Loucy (cell line): Measurements from ENCODE around the gene COL23A1.

Experiments used
- H2AFZ ChIP-seq: fragments of 200-600 bp; sonication (generic); 2 replicates; pipeline ENCODE4 v1.6.0; 2016; ENCODE audit warnings: antibody characterized with exemption, mild to moderate bottlenecking, low read length, moderate library complexity
- H3F3A ChIP-seq: fragments of 200-600 bp; 2 replicates; pipeline ENCODE4 v1.6.0; 2016; ENCODE audit warnings: antibody characterized with exemption, low read depth, mild to moderate bottlenecking
- H3K27me3 ChIP-seq: fragments of 200-600 bp; sonication (generic); 2 replicates; pipeline ENCODE4 v1.6.1; 2014; ENCODE audit warnings: low read length, mild to moderate bottlenecking; ENCODE audit not compliant: insufficient read depth, poor library complexity, severe bottlenecking
- H3K36me3 ChIP-seq: fragments of 200-600 bp; sonication (generic); 2 replicates; pipeline ENCODE4 v1.6.1; 2016; ENCODE audit warnings: low read length; ENCODE audit not compliant: insufficient read depth
- H3K4me1 ChIP-seq: fragments of 200-600 bp; sonication (generic); 2 replicates; pipeline ENCODE4 v1.5.1; 2014; ENCODE audit warnings: low read length, mild to moderate bottlenecking; ENCODE audit not compliant: insufficient read depth, poor library complexity, severe bottlenecking
- H3K4me2 ChIP-seq: fragments of 200-600 bp; sonication (generic); 2 replicates; pipeline ENCODE4 v1.6.0; 2014; ENCODE audit warnings: antibody characterized with exemption, low read length, low read depth, mild to moderate bottlenecking; ENCODE audit not compliant: poor library complexity, severe bottlenecking
- H3K4me3 ChIP-seq: fragments of 200-600 bp; sonication (generic); 2 replicates; pipeline ENCODE4 v1.5.1; 2014; ENCODE audit warnings: low read length, mild to moderate bottlenecking, mixed read lengths; ENCODE audit not compliant: poor library complexity, severe bottlenecking
- H3K79me2 ChIP-seq: fragments of 200-600 bp; sonication (generic); 2 replicates; pipeline ENCODE4 v1.6.1; 2014; ENCODE audit warnings: low read length; ENCODE audit not compliant: insufficient read depth
- H3K9ac ChIP-seq: fragments of 200-600 bp; sonication (generic); 2 replicates; pipeline ENCODE4 v1.6.0; 2014; ENCODE audit warnings: mild to moderate bottlenecking, low read depth, low read length, moderate library complexity; ENCODE audit not compliant: poor library complexity, severe bottlenecking
- H3K9me2 ChIP-seq: fragments of 200-600 bp; sonication (generic); replicated peaks from 2 replicates; pipeline ENCODE4 v1.6.1; 2016; ENCODE audit warnings: low read depth, low read length, mixed read lengths
- H3K9me3 ChIP-seq: fragments of 200-600 bp; sonication (generic); 2 replicates; pipeline ENCODE4 v1.6.1; 2014; ENCODE audit warnings: mild to moderate bottlenecking, antibody characterized with exemption, low read length, low read depth; ENCODE audit not compliant: insufficient read depth
- H4K20me1 ChIP-seq: fragments of 200-600 bp; sonication (generic); 2 replicates; pipeline ENCODE4 v1.6.0; 2014; ENCODE audit warnings: antibody characterized with exemption, low read length, mild to moderate bottlenecking; ENCODE audit not compliant: insufficient read depth, poor library complexity, severe bottlenecking
- CTCF ChIP-seq: fragments of 200-600 bp; sonication (generic); conservative IDR thresholded peaks from 2 replicates; pipeline ENCODE4 v1.5.1; 2014; ENCODE audit warnings: mild to moderate bottlenecking, antibody characterized with exemption, low read length
- EZH2phosphoT487 ChIP-seq: fragments of 200-600 bp; IDR thresholded peaks from 2 replicates; pipeline ENCODE4 v1.6.1; 2018; ENCODE audit warnings: antibody characterized with exemption, mild to moderate bottlenecking, moderate library complexity, borderline replicate concordance

The COL23A1 gene

GRCh38 chr5:178545941-178546674 lies 44.1 kb downstream of the COL23A1 start:
- Histone ChIP-seq H3F3A (no peaks in the 10 kb centered on the region), H3K27me3 (no peaks in the 10 kb centered on the region), H3K9me2 (no peaks in the 10 kb centered on the region), H3K4me1 (no peaks in the 10 kb centered on the region), H3K4me2 (no peak overlapping the region), H3K9me3 (no peaks in the 10 kb centered on the region), H3K9ac (no peak overlapping the region), H2AFZ (no peak overlapping the region), H3K36me3 (no peaks in the 10 kb centered on the region), H4K20me1 (no peaks in the 10 kb centered on the region), H3K4me3 (no peak overlapping the region), H3K79me2 (no peaks in the 10 kb centered on the region)
- no peak for TF ChIP-seq EZH2phosphoT487
- no peak for TF ChIP-seq CTCF

DNA sequence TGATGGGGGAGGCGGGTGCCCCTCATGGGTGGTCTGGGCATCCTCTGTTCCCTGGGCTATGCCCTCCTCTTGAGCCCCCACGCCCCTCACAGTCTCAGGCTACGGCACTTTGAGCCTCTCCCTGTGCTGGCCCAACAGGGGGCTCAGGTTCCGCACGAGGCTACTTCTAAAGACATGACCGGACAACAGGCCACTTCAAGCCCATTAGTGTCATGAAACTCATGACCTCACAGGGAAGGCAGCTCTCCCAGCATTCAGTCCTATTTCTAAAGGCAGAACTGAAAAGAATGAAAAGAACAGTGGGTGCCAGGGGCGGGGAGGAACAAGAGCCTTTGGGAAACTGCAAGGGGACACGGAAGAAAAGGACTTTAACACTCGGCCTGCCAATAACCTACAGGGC lies 45.0 kb downstream of the COL23A1 start:
- H3K4me2 ChIP-seq = no peak overlapping the region
- no peaks in the 10 kb centered on the region for H3K9me2 ChIP-seq
- H3K36me3 ChIP-seq = no peaks in the 10 kb centered on the region
- no peak overlapping the region for H2AFZ ChIP-seq
- H3K79me2 ChIP-seq = no peaks in the 10 kb centered on the region
- no peak overlapping the region for H3K4me3 ChIP-seq
- no peaks in the 10 kb centered on the region for H3K27me3 ChIP-seq
- no peaks in the 10 kb centered on the region for H3K4me1 ChIP-seq
- no peak overlapping the region for H3K9ac ChIP-seq
- TF ChIP-seq EZH2phosphoT487 = no peak
- no peak for TF ChIP-seq CTCF
- no peaks in the 10 kb centered on the region for H3K9me3 ChIP-seq
- no peaks in the 10 kb centered on the region for H4K20me1 ChIP-seq
- no peaks in the 10 kb centered on the region for H3F3A ChIP-seq

DNA sequence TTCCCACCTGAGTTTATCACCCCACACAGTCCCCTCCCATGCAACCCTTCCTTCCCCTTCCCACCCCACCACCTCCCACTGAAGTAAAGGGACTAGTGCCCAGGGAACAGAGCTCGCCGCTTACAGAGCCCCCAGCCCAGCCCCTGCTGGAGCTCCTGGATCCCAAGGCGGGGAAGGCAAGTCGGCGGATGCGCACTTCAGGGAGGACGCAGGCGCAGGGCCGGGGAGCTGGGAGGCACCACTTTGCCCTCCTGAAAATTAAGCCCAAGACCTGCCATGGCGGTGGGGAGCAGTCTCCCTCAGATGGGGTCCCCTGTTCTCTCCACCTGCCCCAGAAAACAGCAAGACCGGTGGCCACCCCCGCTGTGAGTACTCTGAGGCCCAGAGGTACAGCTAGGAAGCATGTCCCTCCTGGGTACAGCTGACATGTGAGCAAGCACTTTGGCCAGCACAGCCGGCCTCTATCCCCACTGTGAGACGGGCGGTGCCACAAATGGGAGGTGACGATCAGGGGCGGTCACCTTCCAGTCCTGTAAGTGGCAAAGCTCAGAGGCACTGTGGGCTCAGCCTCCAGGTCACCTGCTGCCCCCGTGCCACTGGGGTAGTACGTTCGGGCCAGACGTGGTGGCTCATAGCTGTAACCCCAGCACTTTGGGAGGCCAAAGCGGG lies 45.9 kb downstream of the COL23A1 start:
- Histone ChIP-seq H3K4me1 (no peaks in the 10 kb centered on the region), H3F3A (no peaks in the 10 kb centered on the region), H3K9me2 (no peaks in the 10 kb centered on the region), H3K27me3 (no peaks in the 10 kb centered on the region), H2AFZ (no peak overlapping the region), H3K79me2 (no peaks in the 10 kb centered on the region), H3K4me2 (no peak overlapping the region), H3K36me3 (no peaks in the 10 kb centered on the region), H4K20me1 (no peaks in the 10 kb centered on the region), H3K9me3 (no peaks in the 10 kb centered on the region), H3K9ac (no peak overlapping the region), H3K4me3 (no peak overlapping the region)
- TF ChIP-seq CTCF = no peak
- no peak for TF ChIP-seq EZH2phosphoT487
